HG03354 (cell line): Measurements from ENCODE around the gene LPGAT1.
A peak's percentile ranks its signal among the peaks of the same experiment; 100 is the strongest.
"Not testable (repeated sequence)": the region's sequence is repeated elsewhere in the genome, so short reads cannot be mapped to it uniquely, and the experiment has no call there.

Experiments
- ATAC-seq: cut with Tn5 transposase; IDR thresholded peaks from one replicate; pipeline ENCODE4 v1.9.1; 2021; ENCODE audit warnings: mild to moderate bottlenecking; ENCODE audit not compliant: unreplicated experiment, poor library complexity, severe bottlenecking

The LPGAT1 gene

GRCh38 chr1:211830328-211831142 lies at the start of gene LPGAT1:
TSS of gene LPGAT1 (minus strand) at chr1:211830763. CDS start at chr1:211829296, 1,467 bp downstream.
- ATAC-seq = peak; percentile 83

- ATAC-seq = no peak
These were observed 48.9 kb upstream of the LPGAT1 start for GRCh38 chr1:211879475-211879874.

GRCh38 chr1:211876851-211877590 lies 46.5 kb upstream of the LPGAT1 start:
- no peak for ATAC-seq

GRCh38 chr1:211875541-211875940 lies 45.0 kb upstream of the LPGAT1 start:
- no peak for ATAC-seq

GRCh38 chr1:211874521-211875347 lies 44.2 kb upstream of the LPGAT1 start:
- ATAC-seq = no peak

GRCh38 chr1:211873731-211874130 lies 43.2 kb upstream of the LPGAT1 start:
- ATAC-seq = not testable (repeated sequence)

GRCh38 chr1:211870156-211870555 lies 39.6 kb upstream of the LPGAT1 start:
- ATAC-seq = no peak

GRCh38 chr1:211865180-211865579 lies 34.6 kb upstream of the LPGAT1 start:
- no peak for ATAC-seq

GRCh38 chr1:211859405-211859804 lies 28.8 kb upstream of the LPGAT1 start:
- no peak for ATAC-seq

- ATAC-seq = no peak
These were observed 20.6 kb upstream of the LPGAT1 start for GRCh38 chr1:211851174-211851573.

- no peak for ATAC-seq
These were observed 13.1 kb upstream of the LPGAT1 start for GRCh38 chr1:211843507-211844298.

- ATAC-seq = no peak
These were observed 12.5 kb upstream of the LPGAT1 start for GRCh38 chr1:211843018-211843417.

GRCh38 chr1:211842518-211842917 lies 12.0 kb upstream of the LPGAT1 start:
- no peak for ATAC-seq

GRCh38 chr1:211839106-211839505 lies 8.5 kb upstream of the LPGAT1 start:
- no peak for ATAC-seq

- ATAC-seq = no peak
These were observed 2.7 kb upstream of the LPGAT1 start for GRCh38 chr1:211833174-211833820.

GRCh38 chr1:211832661-211833060 lies 2.1 kb upstream of the LPGAT1 start:
- no peak for ATAC-seq

- no peak for ATAC-seq
These were observed 1.2 kb upstream of the LPGAT1 start for GRCh38 chr1:211831558-211832323.

- ATAC-seq = peak; percentile 36
These were observed 572 bp downstream of the LPGAT1 start for GRCh38 chr1:211830055-211830327.
